GM12864 (cell line): Measurements from ENCODE around the gene FDXACB1.

Experiments
- DNase-seq: peaks from one replicate; pipeline ENCODE4 v3.0.0-alpha.2; 2011; ENCODE audit warnings: low read depth
- H3K4me3 ChIP-seq: 2 replicates; pipeline ENCODE4 v1.5.1; 2011; ENCODE audit warnings: mild to moderate bottlenecking, low read depth, low read length, control low read depth
- TF ChIP-seq, protein P1 (sequence below): IDR thresholded peaks from 2 replicates; pipeline ENCODE4 v1.5.1; 2011; ENCODE audit warnings: low read depth, mild to moderate bottlenecking, moderate library complexity, low read length, control low read depth, inconsistent platforms; ENCODE audit errors: missing control alignments

Gene FDXACB1, protein sequence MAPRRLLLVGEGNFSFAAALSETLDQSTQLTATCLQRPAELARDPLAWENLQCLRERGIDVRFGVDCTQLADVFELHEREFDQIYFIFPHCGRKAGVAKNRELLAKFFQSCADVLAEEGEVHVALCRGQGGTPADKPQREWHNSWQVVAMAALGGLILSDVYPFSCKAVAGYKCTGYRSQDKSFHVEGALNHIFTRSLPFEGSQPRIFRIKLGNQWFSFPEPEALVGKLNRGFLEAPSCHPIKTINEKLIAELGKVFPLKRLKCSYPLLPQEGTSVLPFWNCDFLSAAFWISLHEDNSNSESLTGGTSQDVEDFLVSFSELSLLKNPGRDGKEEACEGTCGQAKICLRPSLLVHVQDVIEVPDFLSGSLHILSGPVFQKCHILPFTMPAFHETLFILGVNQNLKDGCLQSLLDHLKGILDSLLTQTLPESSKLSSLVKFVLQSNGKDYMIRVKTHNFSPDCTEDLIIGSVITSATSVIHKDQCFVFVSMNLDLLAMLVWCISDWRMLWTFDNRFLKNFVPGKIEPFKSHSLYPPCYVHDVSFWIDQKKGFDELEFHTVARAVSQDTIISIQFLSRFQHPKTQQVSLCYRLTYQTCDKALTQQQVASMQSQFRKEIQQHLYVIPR

DNA sequence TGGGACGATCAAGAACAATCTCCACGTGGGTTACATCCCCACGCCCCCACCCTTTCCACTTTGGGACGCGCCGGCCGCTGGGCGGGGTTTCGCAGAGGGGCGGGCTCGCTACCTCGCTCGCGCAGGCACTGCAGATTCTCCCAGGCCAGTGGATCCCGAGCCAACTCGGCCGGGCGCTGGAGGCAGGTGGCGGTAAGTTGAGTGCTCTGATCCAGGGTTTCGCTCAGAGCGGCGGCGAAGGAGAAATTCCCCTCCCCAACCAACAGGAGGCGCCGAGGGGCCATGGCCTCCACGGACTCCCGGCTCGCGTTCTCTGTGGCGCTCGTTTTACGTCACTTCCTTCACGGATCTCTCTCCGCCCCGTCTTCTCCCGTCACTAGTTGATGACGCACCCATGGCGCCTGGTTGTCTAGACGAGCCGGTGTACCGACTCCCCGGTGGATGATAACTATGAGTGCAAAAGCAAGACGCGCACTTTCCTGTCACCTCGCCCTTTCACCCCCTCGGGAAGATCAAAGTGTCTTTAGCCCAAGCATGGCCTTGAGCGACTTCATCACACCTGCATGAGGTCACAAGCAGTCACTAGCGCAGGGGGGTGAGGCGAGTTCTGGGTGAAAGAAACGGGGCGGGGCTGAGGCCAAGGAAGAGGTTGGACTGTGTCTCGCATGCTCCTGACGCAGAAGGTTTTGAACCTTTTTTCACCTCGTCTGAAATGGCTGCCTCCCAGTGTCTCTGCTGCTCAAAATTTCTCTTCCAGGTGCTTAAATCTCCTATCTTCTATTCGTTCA lies at the start of gene FDXACB1, which contains the start of gene CFAP68:
FDXACB1 (minus strand) TSS at position 317 of the 788 bp plus-strand sequence; CDS start at position 284, 33 bp downstream.
CFAP68 (plus strand) TSS at position 693 of the 788 bp plus-strand sequence; CDS start at position 713, 20 bp downstream.
- peak; percentile 88 for DNase-seq
- peak within 1 kb of the TSS; percentile 63 for H3K4me3 ChIP-seq
- TF ChIP-seq, protein P1, sequence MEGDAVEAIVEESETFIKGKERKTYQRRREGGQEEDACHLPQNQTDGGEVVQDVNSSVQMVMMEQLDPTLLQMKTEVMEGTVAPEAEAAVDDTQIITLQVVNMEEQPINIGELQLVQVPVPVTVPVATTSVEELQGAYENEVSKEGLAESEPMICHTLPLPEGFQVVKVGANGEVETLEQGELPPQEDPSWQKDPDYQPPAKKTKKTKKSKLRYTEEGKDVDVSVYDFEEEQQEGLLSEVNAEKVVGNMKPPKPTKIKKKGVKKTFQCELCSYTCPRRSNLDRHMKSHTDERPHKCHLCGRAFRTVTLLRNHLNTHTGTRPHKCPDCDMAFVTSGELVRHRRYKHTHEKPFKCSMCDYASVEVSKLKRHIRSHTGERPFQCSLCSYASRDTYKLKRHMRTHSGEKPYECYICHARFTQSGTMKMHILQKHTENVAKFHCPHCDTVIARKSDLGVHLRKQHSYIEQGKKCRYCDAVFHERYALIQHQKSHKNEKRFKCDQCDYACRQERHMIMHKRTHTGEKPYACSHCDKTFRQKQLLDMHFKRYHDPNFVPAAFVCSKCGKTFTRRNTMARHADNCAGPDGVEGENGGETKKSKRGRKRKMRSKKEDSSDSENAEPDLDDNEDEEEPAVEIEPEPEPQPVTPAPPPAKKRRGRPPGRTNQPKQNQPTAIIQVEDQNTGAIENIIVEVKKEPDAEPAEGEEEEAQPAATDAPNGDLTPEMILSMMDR = peak; percentile 97

DNA sequence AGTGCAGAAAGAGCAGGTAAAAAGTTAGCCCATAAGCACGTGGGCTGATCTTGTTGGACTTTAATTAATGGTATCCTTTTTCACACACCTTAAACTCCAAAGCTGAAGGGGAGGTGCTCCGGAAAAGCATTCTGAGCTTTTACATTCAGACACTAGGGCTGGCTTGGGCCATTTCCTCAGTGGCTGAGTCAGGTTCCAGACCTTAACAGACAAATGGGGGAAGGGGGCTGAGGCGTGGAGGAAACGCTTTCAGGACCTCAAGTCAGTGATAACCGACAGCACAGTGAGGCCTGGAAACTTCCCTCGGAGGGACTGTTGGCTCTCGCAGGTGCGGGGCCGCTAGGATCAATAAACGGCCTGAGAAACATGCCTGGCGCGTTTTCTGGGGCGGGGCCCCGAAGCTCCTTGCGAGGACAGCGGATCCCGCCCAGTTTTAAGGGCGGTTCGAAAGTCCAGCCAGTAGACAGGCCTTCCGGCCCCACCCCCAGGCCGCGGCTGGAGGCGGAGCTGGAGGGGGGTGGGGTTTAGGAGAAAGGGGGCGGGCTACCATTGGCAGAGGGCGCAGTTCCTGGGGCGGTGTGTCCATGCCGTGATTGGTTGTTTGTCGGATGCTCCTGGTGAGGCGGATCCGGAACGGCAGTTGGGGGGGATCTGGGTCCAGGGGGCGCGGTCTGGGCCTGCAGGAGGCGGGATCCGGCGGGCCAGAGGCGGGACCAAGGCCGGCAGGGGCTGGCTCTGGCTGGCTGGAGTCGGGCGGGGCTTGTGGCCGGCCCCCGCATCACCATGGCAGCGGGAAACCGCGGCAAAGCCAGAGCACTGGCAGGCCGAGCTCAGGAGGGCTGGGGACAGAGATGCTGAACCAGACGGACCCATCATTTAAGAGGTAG lies 47.8 kb upstream of the FDXACB1 start:
- H3K4me3 ChIP-seq = peak overlapping the region; percentile 57
- TF ChIP-seq, protein P1 = peak; percentile 14
- peak; percentile 88 for DNase-seq

DNA sequence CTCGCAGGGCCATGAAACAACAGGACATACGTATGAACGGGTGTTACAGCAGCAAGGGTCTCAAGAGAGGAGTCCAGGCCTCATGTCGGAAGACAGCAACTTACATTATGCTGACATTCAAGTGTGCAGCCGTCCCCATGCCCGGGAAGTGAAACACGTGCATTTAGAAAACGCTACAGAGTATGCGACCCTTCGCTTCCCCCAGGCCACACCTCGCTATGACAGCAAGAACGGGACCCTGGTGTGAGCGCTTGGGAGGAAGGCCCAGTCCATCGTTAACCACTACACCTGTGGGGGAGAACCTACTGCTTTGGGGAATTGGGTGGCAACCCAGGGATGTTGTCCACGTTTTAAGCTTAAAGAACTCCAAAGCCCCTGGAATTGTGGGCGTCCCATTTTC lies 47.0 kb upstream of the FDXACB1 start:
- H3K4me3 ChIP-seq = no peak overlapping the region
- DNase-seq = no peak
- TF ChIP-seq, protein P1 = no peak

DNA sequence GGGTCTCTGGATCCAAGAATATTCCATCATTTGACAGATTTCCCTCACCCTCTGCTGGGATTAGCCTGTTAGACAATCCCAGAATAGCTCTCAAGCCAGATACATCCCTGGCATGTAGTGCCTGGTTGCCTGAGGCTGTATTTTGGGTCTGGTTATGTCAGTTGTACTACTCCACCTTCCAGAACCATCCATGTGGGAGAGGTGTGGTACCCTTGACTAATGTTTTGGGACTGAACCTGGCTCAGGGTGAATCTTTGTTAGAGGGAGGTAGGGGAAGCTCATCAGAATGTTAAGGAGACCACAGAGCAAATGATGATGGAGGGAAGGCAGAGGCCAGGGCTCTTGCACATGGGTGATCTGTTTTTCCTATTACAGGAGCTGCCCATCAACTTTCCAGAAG lies 45.0 kb upstream of the FDXACB1 start:
- no peak overlapping the region for H3K4me3 ChIP-seq
- TF ChIP-seq, protein P1 = no peak
- no peak for DNase-seq

DNA sequence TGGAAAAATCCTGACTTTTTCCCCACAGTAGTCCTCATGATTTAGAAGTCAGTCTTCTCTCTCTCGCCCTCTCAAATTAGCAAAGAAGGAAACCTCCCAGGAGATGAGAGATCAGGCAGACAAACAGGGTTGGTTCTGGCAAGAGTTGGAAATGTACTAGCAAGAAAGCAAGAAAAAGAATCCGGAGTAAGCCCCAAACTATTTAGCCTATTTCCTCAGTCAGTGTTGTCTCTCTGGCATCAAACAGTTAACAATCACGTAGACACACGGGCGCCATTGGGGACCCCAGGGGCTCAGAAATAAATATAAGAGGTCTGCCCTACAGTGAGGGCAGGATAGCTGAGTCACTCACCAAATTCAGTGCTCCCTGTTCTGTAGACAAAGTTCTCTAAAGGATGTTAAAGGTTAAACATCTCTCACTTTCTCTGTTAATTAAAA lies 44.4 kb upstream of the FDXACB1 start:
- TF ChIP-seq, protein P1 = no peak
- H3K4me3 ChIP-seq = no peak overlapping the region
- DNase-seq = no peak

DNA sequence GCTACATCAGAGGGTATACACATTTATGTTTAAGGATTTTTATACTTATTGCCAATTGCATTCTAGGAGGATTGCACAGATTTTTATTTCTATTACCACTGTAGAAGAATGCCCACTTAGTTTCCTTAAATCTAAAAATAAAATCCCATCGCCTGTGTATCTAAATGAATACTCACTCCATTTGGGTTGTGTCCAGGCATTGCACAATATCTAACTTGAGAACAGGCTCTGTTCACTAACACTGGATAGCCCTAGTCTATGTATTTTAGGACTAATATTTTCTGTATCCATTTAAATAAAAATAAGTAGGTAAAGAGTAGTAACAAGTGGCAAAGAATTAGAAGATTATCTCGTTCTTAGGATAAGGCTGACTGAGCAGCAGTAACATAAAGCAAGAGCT lies 43.8 kb upstream of the FDXACB1 start:
- no peak for DNase-seq

More for the DNA sequence above, 43.8 kb upstream of the FDXACB1 start:
- TF ChIP-seq, protein P1 = no peak
- H3K4me3 ChIP-seq = no peak overlapping the region
